Panc1 (cell line): ENCODE results near the gene CFAP299. TPM values are rescaled to one million over a fixed set of nuclear protein-coding genes. Genes with fewer than 3 reads are reported as not detected.

Experiments
- ATAC-seq: fragments of 200-7000 bp; cut with Tn5 transposase; 2 replicates; pipeline ENCODE4 v1.9.1; 2020; ENCODE audit warnings: mild to moderate bottlenecking, moderate library complexity
- BruUV-seq: library from RNA; stranded (reverse); fragments of 400-500 nt; replicated peaks from 2 replicates; lab custom pipeline; 2021; lab: Mats Ljungman, UMichigan
- CTCF ChIA-PET: fragments of 300-600 bp; sonication (Branson Sonifier 250); formaldehyde crosslinking; loops from one replicate; lab custom pipeline; 2022; ENCODE audit warnings: antibody characterized with exemption; lab: Charles Lee
- POLR2A ChIA-PET: fragments of 300-600 bp; sonication (Branson Sonifier 250); formaldehyde crosslinking; loops from one replicate; lab custom pipeline; 2022; ENCODE audit warnings: antibody characterized with exemption; lab: Charles Lee
- DNase-seq: peaks from one replicate; pipeline ENCODE4 v3.0.0-alpha.2; 2010; ENCODE audit warnings: low read depth, low spot score
- H3K27ac ChIP-seq: 2 replicates; pipeline ENCODE4 v1.5.1; 2011; ENCODE audit warnings: mild to moderate bottlenecking, low read length, inconsistent platforms
- H3K27me3 ChIP-seq: fragments of 200-500 bp; sonication (Bioruptor generic); 2 replicates; pipeline ENCODE4 v1.6.0; 2014; ENCODE audit warnings: low read length, inconsistent platforms; ENCODE audit not compliant: control insufficient read depth, insufficient read depth
- H3K36me3 ChIP-seq: fragments of 200-500 bp; sonication (Bioruptor generic); 2 replicates; pipeline ENCODE4 v1.5.1; 2014; ENCODE audit warnings: inconsistent platforms, mild to moderate bottlenecking, low read length, moderate library complexity; ENCODE audit not compliant: control insufficient read depth, insufficient read depth
- H3K4me1 ChIP-seq: 2 replicates; pipeline ENCODE4 v1.5.1; 2011; ENCODE audit warnings: inconsistent platforms, mild to moderate bottlenecking, low read length, moderate library complexity; ENCODE audit not compliant: control insufficient read depth, insufficient read depth
- H3K4me3 ChIP-seq, 2 experiments: 2 replicates each; pipeline ENCODE4 v1.5.1; 2011 to 2012; ENCODE audit warnings: low read depth in 2 of 2, low read length in 2 of 2, mild to moderate bottlenecking in 2 of 2, inconsistent platforms in 1 of 2, moderate library complexity in 1 of 2
- H3K9me3 ChIP-seq: fragments of 200-500 bp; sonication (Bioruptor generic); 2 replicates; pipeline ENCODE4 v1.5.1; 2014; ENCODE audit warnings: low read depth, mild to moderate bottlenecking, inconsistent platforms, low read length, moderate library complexity; ENCODE audit not compliant: control insufficient read depth, insufficient read depth
- POLR2AphosphoS5 ChIP-seq: IDR thresholded peaks from 2 replicates; pipeline ENCODE4 v1.6.1; 2012; ENCODE audit warnings: mild to moderate bottlenecking, low read depth, low read length, moderate library complexity
- SIN3A ChIP-seq: IDR thresholded peaks from 2 replicates; pipeline ENCODE4 v1.6.1; 2012; ENCODE audit warnings: low read depth, mild to moderate bottlenecking, low read length, moderate library complexity, borderline replicate concordance; ENCODE audit not compliant: insufficient read depth
- TCF7L2 ChIP-seq: IDR thresholded peaks from 2 replicates; pipeline ENCODE4 v1.6.1; 2011; ENCODE audit warnings: mild to moderate bottlenecking, low read depth, low read length, inconsistent platforms
- in situ Hi-C: cut with HindIII; loops from 2 replicates; pipeline ENCODE4 v1.10.0; 2016; ENCODE audit warnings: low sequenced_read_pairs, low pct_unique_long_range_greater_than_20kb
- intact Hi-C: fragments of 100-400 bp; cut with micrococcal nuclease; formaldehyde crosslinking; loops from one replicate; pipeline ENCODE4 v1.10.0; 2022; ENCODE audit not compliant: unreplicated experiment
- total RNA-seq: library from RNA; stranded (reverse); gene quantifications from one replicate; pipeline ENCODE4 v1.2.1, GENCODE V29; 2021; ENCODE audit not compliant: unreplicated experiment
- TF ChIP-seq, protein P1 (sequence below): fragments of 450-650 bp; IDR thresholded peaks from 2 replicates; pipeline ENCODE4 v1.5.1; 2017; ENCODE audit warnings: mild to moderate bottlenecking
- TF ChIP-seq, protein P2 (sequence below), 2 experiments: IDR thresholded peaks; 2 replicates each; pipeline ENCODE4 v1.6.1; 2011 to 2012; ENCODE audit warnings: low read depth in 2 of 2, control low read depth in 1 of 2, low read length in 1 of 2, mild to moderate bottlenecking in 1 of 2, moderate library complexity in 1 of 2; ENCODE audit not compliant: insufficient read depth in 1 of 2

The CFAP299 gene
- total RNA-seq, 1 experiment from 2014 or later = not detected

DNA sequence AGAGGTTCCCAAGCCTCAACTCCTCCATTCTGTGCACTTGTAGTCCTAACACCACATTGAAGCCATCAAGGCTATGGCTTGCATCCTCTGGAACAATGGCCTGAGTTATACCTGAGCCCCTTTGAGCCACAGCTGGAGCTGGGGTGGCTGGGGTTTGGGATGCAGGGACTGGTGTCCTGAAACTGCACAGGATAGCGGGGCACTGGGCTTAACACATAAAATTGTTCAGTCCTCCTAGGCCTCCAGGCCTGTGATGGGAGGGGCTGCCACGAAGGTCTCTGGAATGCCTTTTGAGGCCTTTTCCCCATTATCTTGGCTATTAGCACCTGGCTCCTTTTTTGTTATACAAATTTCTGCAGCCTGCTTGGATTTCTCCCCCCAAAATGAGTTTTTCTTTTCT is 35.5 kb downstream of the CFAP299 start:
- CTCF ChIA-PET = no interaction called here
- no peak overlapping the region for H3K4me3 ChIP-seq
- no TSS peak for BruUV-seq

DNA sequence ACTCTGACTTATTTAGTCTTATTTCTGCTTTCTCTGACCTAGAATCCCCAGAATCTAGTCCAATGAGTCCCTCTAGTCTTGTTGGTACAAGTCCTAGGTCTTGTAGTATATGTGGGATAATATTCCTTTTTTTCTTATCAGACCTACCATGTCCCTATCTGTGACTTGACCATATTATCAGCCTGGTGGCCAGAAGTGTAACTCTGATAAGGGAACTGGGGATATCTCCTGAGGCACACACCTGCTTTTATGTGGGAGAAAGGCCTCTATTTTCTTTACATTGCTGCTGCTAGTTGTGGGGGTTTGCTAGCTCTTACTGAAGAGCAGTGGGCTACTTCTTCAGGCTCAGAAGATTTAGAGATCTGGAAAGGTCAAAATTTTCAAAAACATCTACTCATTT is 38.6 kb downstream of the CFAP299 start:
- ChIA-PET POLR2A (no interaction called here), CTCF (no interaction called here)
- in situ Hi-C loops (no loop called here), intact Hi-C loops (no loop called here)
- Histone ChIP-seq H3K4me3 (no peak overlapping the region), H3K27ac (no peak overlapping the region), H3K27me3 (no peaks in the 10 kb centered on the region), H3K9me3 (no peaks in the 10 kb centered on the region), H3K36me3 (no peaks in the 10 kb centered on the region), H3K4me1 (no peaks in the 10 kb centered on the region)
- DNase-seq = no peak
- BruUV-seq = no TSS peak
- ATAC-seq = no peak
- no peak for TF ChIP-seq POLR2AphosphoS5
- TF ChIP-seq SIN3A = no peak
- TF ChIP-seq, protein P1, sequence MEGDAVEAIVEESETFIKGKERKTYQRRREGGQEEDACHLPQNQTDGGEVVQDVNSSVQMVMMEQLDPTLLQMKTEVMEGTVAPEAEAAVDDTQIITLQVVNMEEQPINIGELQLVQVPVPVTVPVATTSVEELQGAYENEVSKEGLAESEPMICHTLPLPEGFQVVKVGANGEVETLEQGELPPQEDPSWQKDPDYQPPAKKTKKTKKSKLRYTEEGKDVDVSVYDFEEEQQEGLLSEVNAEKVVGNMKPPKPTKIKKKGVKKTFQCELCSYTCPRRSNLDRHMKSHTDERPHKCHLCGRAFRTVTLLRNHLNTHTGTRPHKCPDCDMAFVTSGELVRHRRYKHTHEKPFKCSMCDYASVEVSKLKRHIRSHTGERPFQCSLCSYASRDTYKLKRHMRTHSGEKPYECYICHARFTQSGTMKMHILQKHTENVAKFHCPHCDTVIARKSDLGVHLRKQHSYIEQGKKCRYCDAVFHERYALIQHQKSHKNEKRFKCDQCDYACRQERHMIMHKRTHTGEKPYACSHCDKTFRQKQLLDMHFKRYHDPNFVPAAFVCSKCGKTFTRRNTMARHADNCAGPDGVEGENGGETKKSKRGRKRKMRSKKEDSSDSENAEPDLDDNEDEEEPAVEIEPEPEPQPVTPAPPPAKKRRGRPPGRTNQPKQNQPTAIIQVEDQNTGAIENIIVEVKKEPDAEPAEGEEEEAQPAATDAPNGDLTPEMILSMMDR = no peak
- TF ChIP-seq, protein P2, sequence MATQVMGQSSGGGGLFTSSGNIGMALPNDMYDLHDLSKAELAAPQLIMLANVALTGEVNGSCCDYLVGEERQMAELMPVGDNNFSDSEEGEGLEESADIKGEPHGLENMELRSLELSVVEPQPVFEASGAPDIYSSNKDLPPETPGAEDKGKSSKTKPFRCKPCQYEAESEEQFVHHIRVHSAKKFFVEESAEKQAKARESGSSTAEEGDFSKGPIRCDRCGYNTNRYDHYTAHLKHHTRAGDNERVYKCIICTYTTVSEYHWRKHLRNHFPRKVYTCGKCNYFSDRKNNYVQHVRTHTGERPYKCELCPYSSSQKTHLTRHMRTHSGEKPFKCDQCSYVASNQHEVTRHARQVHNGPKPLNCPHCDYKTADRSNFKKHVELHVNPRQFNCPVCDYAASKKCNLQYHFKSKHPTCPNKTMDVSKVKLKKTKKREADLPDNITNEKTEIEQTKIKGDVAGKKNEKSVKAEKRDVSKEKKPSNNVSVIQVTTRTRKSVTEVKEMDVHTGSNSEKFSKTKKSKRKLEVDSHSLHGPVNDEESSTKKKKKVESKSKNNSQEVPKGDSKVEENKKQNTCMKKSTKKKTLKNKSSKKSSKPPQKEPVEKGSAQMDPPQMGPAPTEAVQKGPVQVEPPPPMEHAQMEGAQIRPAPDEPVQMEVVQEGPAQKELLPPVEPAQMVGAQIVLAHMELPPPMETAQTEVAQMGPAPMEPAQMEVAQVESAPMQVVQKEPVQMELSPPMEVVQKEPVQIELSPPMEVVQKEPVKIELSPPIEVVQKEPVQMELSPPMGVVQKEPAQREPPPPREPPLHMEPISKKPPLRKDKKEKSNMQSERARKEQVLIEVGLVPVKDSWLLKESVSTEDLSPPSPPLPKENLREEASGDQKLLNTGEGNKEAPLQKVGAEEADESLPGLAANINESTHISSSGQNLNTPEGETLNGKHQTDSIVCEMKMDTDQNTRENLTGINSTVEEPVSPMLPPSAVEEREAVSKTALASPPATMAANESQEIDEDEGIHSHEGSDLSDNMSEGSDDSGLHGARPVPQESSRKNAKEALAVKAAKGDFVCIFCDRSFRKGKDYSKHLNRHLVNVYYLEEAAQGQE (IDR thresholded peaks at IDR 0.05; ENCODE audit: insufficient read depth in 1 of 2, low read depth in 2 of 2, low read length in 1 of 2) = no peak
- TF ChIP-seq TCF7L2 = no peak

More for the DNA sequence above, 35.5 kb downstream of the CFAP299 start:
- ATAC-seq (no peak), DNase-seq (no peak)
- no peak for TF ChIP-seq POLR2AphosphoS5
- TF ChIP-seq, protein P2 (IDR thresholded peaks at IDR 0.05; ENCODE audit: insufficient read depth in 1 of 2, low read depth in 2 of 2, low read length in 1 of 2) = no peak
- no peak for TF ChIP-seq TCF7L2
- TF ChIP-seq, protein P1 = no peak
- TF ChIP-seq SIN3A = no peak
- Histone ChIP-seq H3K9me3 (no peaks in the 10 kb centered on the region), H3K27ac (no peak overlapping the region), H3K36me3 (no peaks in the 10 kb centered on the region), H3K4me1 (no peaks in the 10 kb centered on the region), H3K27me3 (no peaks in the 10 kb centered on the region)
- in situ Hi-C loops (no loop called here), intact Hi-C loops (no loop called here)
- POLR2A ChIA-PET = no interaction called here
